ENCODE results near the gene FBXO3. TPM values are rescaled to one million over a fixed set of nuclear protein-coding genes. Genes with fewer than 3 reads are reported as not detected.

FBXO3 gene
- total and polyA plus RNA-seq, 9 of the 15 experiments (the other 6 are each of a cell fraction or from before 2014, with no cell fraction given), result 11.6 to 59.3 (median 29.2) TPM

GRCh38 chr11:33716243-33716642 is 58.1 kb downstream of the FBXO3 start:
- no peaks in the 10 kb centered on the region for H3K9me3 ChIP-seq (replicated peaks; ENCODE audit: control insufficient read depth, insufficient read depth, low read depth, low read length)
- in situ Hi-C loops (cut with MboI), result no loop called here

More at GRCh38 chr11:33716243-33716642, 58.1 kb downstream of the FBXO3 start:
- Histone ChIP-seq H3K79me2 (ENCODE audit: control insufficient read depth, insufficient read depth, low read length) (peaks cover 18% of the 10 kb centered on the region), H2AFZ (ENCODE audit: low read depth, low read length) (no peak overlapping the region), H3K27me3 (ENCODE audit: control insufficient read depth in 2 of 2, insufficient read depth in 2 of 2, low read length in 2 of 2) (no peaks in the 10 kb centered on the region), H3K4me2 (ENCODE audit: insufficient read depth, low read length) (no peak overlapping the region), H3K4me3 (no peak overlapping the region), H3K4me1 (replicated peaks in 1 of 2; ENCODE audit: control insufficient read depth in 2 of 2, insufficient read depth in 2 of 2, low read length in 2 of 2) (peaks cover 0 to 4% of the 10 kb centered on the region in 2 experiments; a peak in 3 of 5 replicates), H3K27ac (ENCODE audit: extremely low read depth, low read depth, low read length) (no peak overlapping the region), H4K20me1 (replicated peaks; ENCODE audit: control insufficient read depth, insufficient read depth, low read length) (no peaks in the 10 kb centered on the region), H3K9ac (ENCODE audit: insufficient read depth in 1 of 2, low read depth in 2 of 2, low read length in 2 of 2) (no peak overlapping the region), H3K36me3 (ENCODE audit: control insufficient read depth, insufficient read depth, low read length) (peaks cover 83% of the 10 kb centered on the region), H3K9me1 (ENCODE audit: control insufficient read depth, insufficient read depth, low read length) (peaks cover 4% of the 10 kb centered on the region)
- ATAC-seq (peak; percentile 79), FAIRE-seq (no peak), DNase-seq (ENCODE audit: extremely low read depth in 1 of 4, low spot score in 3 of 4) (peak in 3 of 4 experiments; percentile 24 to 59 (median 27))
- intact Hi-C loops (cut with micrococcal nuclease), result loop anchor here (1.0 kb wide), 2 partner anchors 26 to 113 kb away; no protein-coding TSS in a partner anchor
- POLR2A ChIA-PET, result interaction anchor here (0.7 to 3.3 kb wide), 9 partner anchors 10 to 159 kb away, joined by 3 to 18 read pairs (median 5); partner anchors contain the start of gene CD59
- WGBS (ENCODE audit: insufficient coverage, low coverage, missing lambda C conversion rate), result 73% methylated on average over 2 of the region's 2 CpGs
- TF ChIP-seq, protein P1, sequence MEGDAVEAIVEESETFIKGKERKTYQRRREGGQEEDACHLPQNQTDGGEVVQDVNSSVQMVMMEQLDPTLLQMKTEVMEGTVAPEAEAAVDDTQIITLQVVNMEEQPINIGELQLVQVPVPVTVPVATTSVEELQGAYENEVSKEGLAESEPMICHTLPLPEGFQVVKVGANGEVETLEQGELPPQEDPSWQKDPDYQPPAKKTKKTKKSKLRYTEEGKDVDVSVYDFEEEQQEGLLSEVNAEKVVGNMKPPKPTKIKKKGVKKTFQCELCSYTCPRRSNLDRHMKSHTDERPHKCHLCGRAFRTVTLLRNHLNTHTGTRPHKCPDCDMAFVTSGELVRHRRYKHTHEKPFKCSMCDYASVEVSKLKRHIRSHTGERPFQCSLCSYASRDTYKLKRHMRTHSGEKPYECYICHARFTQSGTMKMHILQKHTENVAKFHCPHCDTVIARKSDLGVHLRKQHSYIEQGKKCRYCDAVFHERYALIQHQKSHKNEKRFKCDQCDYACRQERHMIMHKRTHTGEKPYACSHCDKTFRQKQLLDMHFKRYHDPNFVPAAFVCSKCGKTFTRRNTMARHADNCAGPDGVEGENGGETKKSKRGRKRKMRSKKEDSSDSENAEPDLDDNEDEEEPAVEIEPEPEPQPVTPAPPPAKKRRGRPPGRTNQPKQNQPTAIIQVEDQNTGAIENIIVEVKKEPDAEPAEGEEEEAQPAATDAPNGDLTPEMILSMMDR (IDR thresholded peaks at IDR 0.05 in 2 of 3, conservative IDR thresholded peaks at IDR 0.05 in 1 of 3; ENCODE audit: insufficient read depth in 2 of 3, low read depth in 1 of 3, low read length in 3 of 3), result peak; percentile 54 to 66 (median 55); a peak in 4 of 6 replicates
- TF ChIP-seq MYC (IDR thresholded peaks at IDR 0.05; ENCODE audit: low read depth, low read length), result no peak
- TF ChIP-seq MYC (CRISPR knock-in tag; IDR thresholded peaks at IDR 0.05; ENCODE audit: borderline replicate concordance, low read depth), result no peak
- TF ChIP-seq BMI1 (IDR thresholded peaks at IDR 0.05; ENCODE audit: low read length), result no peak
- TF ChIP-seq, protein P2, sequence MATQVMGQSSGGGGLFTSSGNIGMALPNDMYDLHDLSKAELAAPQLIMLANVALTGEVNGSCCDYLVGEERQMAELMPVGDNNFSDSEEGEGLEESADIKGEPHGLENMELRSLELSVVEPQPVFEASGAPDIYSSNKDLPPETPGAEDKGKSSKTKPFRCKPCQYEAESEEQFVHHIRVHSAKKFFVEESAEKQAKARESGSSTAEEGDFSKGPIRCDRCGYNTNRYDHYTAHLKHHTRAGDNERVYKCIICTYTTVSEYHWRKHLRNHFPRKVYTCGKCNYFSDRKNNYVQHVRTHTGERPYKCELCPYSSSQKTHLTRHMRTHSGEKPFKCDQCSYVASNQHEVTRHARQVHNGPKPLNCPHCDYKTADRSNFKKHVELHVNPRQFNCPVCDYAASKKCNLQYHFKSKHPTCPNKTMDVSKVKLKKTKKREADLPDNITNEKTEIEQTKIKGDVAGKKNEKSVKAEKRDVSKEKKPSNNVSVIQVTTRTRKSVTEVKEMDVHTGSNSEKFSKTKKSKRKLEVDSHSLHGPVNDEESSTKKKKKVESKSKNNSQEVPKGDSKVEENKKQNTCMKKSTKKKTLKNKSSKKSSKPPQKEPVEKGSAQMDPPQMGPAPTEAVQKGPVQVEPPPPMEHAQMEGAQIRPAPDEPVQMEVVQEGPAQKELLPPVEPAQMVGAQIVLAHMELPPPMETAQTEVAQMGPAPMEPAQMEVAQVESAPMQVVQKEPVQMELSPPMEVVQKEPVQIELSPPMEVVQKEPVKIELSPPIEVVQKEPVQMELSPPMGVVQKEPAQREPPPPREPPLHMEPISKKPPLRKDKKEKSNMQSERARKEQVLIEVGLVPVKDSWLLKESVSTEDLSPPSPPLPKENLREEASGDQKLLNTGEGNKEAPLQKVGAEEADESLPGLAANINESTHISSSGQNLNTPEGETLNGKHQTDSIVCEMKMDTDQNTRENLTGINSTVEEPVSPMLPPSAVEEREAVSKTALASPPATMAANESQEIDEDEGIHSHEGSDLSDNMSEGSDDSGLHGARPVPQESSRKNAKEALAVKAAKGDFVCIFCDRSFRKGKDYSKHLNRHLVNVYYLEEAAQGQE (IDR thresholded peaks at IDR 0.05; ENCODE audit: borderline replicate concordance), result peak; percentile 59; the same call in 1 of the 2 replicates
- TF ChIP-seq, protein P2 (CRISPR knock-in tag; IDR thresholded peaks at IDR 0.05; ENCODE audit: low read depth), result no peak
- TF ChIP-seq, protein P3, sequence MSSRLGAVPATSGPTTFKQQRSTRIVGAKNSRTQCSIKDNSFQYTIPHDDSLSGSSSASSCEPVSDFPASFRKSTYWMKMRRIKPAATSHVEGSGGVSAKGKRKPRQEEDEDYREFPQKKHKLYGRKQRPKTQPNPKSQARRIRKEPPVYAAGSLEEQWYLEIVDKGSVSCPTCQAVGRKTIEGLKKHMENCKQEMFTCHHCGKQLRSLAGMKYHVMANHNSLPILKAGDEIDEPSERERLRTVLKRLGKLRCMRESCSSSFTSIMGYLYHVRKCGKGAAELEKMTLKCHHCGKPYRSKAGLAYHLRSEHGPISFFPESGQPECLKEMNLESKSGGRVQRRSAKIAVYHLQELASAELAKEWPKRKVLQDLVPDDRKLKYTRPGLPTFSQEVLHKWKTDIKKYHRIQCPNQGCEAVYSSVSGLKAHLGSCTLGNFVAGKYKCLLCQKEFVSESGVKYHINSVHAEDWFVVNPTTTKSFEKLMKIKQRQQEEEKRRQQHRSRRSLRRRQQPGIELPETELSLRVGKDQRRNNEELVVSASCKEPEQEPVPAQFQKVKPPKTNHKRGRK (tag; IDR thresholded peaks at IDR 0.05), result 0 out of 2 replicates have a peak, but pooled peaks have one; percentile 32
- peak; percentile 65 to 78 for TF ChIP-seq RAD21 (CRISPR knock-in tag; conservative IDR thresholded peaks at IDR 0.05 in 1 of 2, IDR thresholded peaks at IDR 0.05 in 1 of 2)
- CTCF ChIA-PET (ENCODE audit: low intra/inter-chr PET ratio), result interaction anchor here (1.2 to 2.6 kb wide), 4 partner anchors 20 to 113 kb away, joined by 3 to 19 read pairs (median 8); partner anchors contain the start of gene CD59
- no TSS peak for BruUV-seq (replicated peaks)
